Neutrophil (primary cell): ENCODE measurements around the gene ARHGAP19.

Source experiments
- H3K27ac ChIP-seq: fragments of 200-600 bp; sonication (generic); 2 replicates; pipeline ENCODE4 v1.5.1; 2016; ENCODE audit warnings: mild to moderate bottlenecking, moderate library complexity
- H3K27me3 ChIP-seq: fragments of 200-600 bp; sonication (generic); 2 replicates; pipeline ENCODE4 v1.6.0; 2016; ENCODE audit warnings: mild to moderate bottlenecking
- H3K36me3 ChIP-seq: fragments of 200-600 bp; sonication (generic); 2 replicates; pipeline ENCODE4 v1.5.1; 2017
- H3K4me1 ChIP-seq, 2 experiments: fragments of 200-600 bp in 1 of 2; sonication (generic) in 1 of 2; 1 replicate in 1 of 2; 2 replicates in 1 of 2; pipeline versions ENCODE4 v1.5.1 to v1.6.1; 2013 to 2016; ENCODE audit warnings: low read depth in 1 of 2, low read length in 1 of 2, mild to moderate bottlenecking in 1 of 2, moderate library complexity in 1 of 2; ENCODE audit not compliant: control insufficient read depth in 1 of 2, insufficient read depth in 1 of 2
- H3K4me3 ChIP-seq, 2 experiments: fragments of 200-600 bp in 1 of 2; sonication (generic) in 1 of 2; 1 replicate in 1 of 2; 2 replicates in 1 of 2; pipeline ENCODE4 v1.5.1; 2013 to 2016; ENCODE audit warnings: low read depth in 1 of 2, low read length in 1 of 2, mild to moderate bottlenecking in 1 of 2, moderate library complexity in 1 of 2
- H3K9me3 ChIP-seq: fragments of 200-600 bp; sonication (generic); 2 replicates; pipeline ENCODE4 v1.5.1; 2016
- TF ChIP-seq, protein P1 (sequence below): fragments of 200-600 bp; sonication (generic); IDR thresholded peaks from 2 replicates; pipeline ENCODE4 v1.5.1; 2016; ENCODE audit warnings: antibody characterized with exemption

ARHGAP19 gene

DNA sequence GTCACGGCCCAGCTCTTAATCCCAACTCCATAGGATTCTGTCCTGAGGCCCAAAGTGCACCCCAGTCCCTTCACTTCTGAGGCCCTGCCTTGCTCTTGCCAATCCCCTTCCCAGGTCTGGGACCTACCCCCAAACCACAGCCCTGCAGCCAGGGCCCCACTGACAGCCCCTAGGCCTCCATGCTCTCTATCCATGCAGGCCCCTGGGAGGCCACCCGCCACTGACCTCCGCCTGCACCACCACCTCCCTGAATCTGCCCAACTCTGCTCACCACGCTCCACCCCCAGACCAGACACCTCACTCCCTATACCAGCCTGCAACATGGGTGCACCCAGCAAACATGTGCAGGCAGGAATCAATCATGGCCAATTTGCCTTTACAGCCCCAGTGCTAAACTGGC lies 116.9 kb downstream of the ARHGAP19 start:
- Histone ChIP-seq H3K27ac (no peak overlapping the region), H3K4me1 (no peaks in the 10 kb centered on the region), H3K9me3 (no peaks in the 10 kb centered on the region), H3K27me3 (peaks cover 62% of the 10 kb centered on the region), H3K36me3 (no peaks in the 10 kb centered on the region), H3K4me3 (no peak overlapping the region)
- TF ChIP-seq, protein P1, sequence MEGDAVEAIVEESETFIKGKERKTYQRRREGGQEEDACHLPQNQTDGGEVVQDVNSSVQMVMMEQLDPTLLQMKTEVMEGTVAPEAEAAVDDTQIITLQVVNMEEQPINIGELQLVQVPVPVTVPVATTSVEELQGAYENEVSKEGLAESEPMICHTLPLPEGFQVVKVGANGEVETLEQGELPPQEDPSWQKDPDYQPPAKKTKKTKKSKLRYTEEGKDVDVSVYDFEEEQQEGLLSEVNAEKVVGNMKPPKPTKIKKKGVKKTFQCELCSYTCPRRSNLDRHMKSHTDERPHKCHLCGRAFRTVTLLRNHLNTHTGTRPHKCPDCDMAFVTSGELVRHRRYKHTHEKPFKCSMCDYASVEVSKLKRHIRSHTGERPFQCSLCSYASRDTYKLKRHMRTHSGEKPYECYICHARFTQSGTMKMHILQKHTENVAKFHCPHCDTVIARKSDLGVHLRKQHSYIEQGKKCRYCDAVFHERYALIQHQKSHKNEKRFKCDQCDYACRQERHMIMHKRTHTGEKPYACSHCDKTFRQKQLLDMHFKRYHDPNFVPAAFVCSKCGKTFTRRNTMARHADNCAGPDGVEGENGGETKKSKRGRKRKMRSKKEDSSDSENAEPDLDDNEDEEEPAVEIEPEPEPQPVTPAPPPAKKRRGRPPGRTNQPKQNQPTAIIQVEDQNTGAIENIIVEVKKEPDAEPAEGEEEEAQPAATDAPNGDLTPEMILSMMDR: no peak

DNA sequence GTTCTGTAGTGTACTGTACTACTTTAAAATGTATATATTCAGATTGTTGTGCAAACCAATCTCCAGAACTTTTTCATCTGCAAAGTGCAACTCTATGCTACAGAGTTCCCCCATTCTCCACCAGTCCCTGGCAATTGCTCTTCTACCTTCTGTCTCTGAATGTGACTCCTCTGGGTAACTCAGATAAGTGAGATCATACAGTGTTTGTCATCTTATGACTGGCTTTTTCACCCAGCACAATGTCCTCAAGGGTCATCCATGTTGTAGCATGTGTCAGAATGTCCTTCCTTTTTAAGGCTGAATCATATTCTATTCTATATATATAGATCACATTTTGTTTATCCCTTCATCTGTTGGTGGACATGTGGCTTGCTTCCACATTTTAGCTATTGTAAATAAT lies 117.5 kb downstream of the ARHGAP19 start:
- Histone ChIP-seq H3K27me3 (peaks cover 62% of the 10 kb centered on the region), H3K4me1 (no peaks in the 10 kb centered on the region), H3K36me3 (no peaks in the 10 kb centered on the region), H3K9me3 (no peaks in the 10 kb centered on the region), H3K4me3 (no peak overlapping the region), H3K27ac (no peak overlapping the region)
- TF ChIP-seq, protein P1: no peak

DNA sequence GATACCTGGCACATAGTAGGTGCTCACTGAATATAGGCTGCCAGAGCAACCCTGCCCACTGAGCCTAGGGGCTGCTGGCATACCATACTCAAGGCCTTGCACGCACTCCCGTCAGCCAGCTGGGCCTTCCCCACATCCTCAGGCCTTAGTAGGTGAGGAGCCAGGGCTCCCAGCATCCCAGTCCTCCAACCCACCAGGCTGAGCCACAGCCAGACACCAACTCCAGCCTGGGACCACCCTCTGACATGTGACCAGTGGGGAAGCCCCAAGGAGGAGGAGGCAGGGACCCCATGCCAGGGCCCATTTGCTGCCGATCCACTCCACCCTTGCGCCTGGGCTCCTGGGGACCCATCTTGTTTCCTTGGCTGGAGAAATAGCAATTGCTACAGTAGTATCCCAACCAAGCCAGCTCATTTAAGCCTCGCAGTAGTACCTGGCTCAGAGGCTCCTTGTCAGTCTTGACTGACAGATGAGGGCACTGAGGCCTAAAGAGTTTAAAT lies 118.1 kb downstream of the ARHGAP19 start:
- Histone ChIP-seq H3K27me3 (peaks cover 59% of the 10 kb centered on the region), H3K4me3 (no peak overlapping the region), H3K4me1 (no peaks in the 10 kb centered on the region), H3K27ac (no peak overlapping the region), H3K9me3 (no peaks in the 10 kb centered on the region), H3K36me3 (no peaks in the 10 kb centered on the region)
- TF ChIP-seq, protein P1: no peak

DNA sequence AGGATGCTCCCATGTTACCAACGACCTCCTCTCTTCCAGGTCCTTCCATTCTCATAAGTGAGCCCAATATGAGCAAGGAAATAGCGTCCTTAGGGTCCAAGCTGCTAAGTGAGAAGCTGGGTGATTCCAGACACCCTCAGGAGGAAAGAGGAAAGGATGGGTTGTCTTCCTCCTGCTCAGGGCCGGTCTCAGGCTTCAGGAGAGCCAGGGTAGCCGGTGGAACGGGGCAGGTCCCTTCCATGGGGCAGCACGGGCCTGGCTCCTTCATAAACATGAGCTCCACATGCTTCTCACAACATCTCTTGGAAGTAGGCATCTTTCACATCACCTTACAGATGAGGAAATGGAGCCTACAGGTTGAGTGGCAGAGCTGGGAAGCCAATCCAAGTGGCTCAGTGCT lies 119.4 kb downstream of the ARHGAP19 start:
- no peaks in the 10 kb centered on the region for H3K36me3 ChIP-seq
- TF ChIP-seq, protein P1: no peak
- H3K9me3 ChIP-seq: no peaks in the 10 kb centered on the region
- no peaks in the 10 kb centered on the region for H3K4me1 ChIP-seq
- no peak overlapping the region for H3K4me3 ChIP-seq
- peaks cover 51% of the 10 kb centered on the region for H3K27me3 ChIP-seq
- H3K27ac ChIP-seq: no peak overlapping the region
